ENCODE results near the gene HIC1. TPM values are rescaled to one million over a fixed set of nuclear protein-coding genes. Genes with fewer than 3 reads are reported as not detected.

HIC1 gene
- total RNA-seq, 1 donor = 18.5 TPM

- H4K20me1 ChIP-seq (ENCODE audit: insufficient read depth, low read length) = no peaks in the 10 kb centered on the region
- TF ChIP-seq CTCF (IDR thresholded peaks at IDR 0.05; ENCODE audit: extremely low read depth, low read depth, low read length) = no peak
- peak; percentile 85 for DNase-seq (ENCODE audit: insufficient read length, low spot score, missing footprints)
- peaks cover 56% of the 10 kb centered on the region for H3K36me3 ChIP-seq (ENCODE audit: insufficient read depth, low read length)
- no peak overlapping the region for H3K4me3 ChIP-seq (ENCODE audit: insufficient read depth, low read length)
- H3K27me3 ChIP-seq (ENCODE audit: insufficient read depth, low read length) = no peaks in the 10 kb centered on the region
- no peak overlapping the region for H2AFZ ChIP-seq (ENCODE audit: low read length)
- H3K4me2 ChIP-seq (ENCODE audit: insufficient read depth, low read length) = no peak overlapping the region
- H3K9me3 ChIP-seq (ENCODE audit: low read depth, low read length) = no peaks in the 10 kb centered on the region
- H3K79me2 ChIP-seq (ENCODE audit: insufficient read depth, low read length) = peaks cover 25% of the 10 kb centered on the region
- H3K27ac ChIP-seq (ENCODE audit: low read depth, low read length) = peak overlapping the region; percentile 97
- peaks cover 39% of the 10 kb centered on the region for H3K4me1 ChIP-seq (ENCODE audit: insufficient read depth, low read length)
These were observed 6.0 kb downstream of the HIC1 start for GRCh38 chr17:2060681-2061440.

GRCh38 chr17:2061441-2061958 is 6.6 kb downstream of the HIC1 start:
- no peaks in the 10 kb centered on the region for H3K9me3 ChIP-seq (ENCODE audit: low read depth, low read length)
- peaks cover 58% of the 10 kb centered on the region for H3K36me3 ChIP-seq (ENCODE audit: insufficient read depth, low read length)
- peaks cover 20% of the 10 kb centered on the region for H3K79me2 ChIP-seq (ENCODE audit: insufficient read depth, low read length)
- TF ChIP-seq CTCF (IDR thresholded peaks at IDR 0.05; ENCODE audit: extremely low read depth, low read depth, low read length) = no peak
- no peak overlapping the region for H2AFZ ChIP-seq (ENCODE audit: low read length)
- peak overlapping the region; percentile 97 for H3K27ac ChIP-seq (ENCODE audit: low read depth, low read length)
- H4K20me1 ChIP-seq (ENCODE audit: insufficient read depth, low read length) = no peaks in the 10 kb centered on the region
- H3K27me3 ChIP-seq (ENCODE audit: insufficient read depth, low read length) = no peaks in the 10 kb centered on the region
- H3K4me3 ChIP-seq (ENCODE audit: insufficient read depth, low read length) = no peak overlapping the region
- H3K4me1 ChIP-seq (ENCODE audit: insufficient read depth, low read length) = peaks cover 45% of the 10 kb centered on the region
- peak; percentile 78 for DNase-seq (ENCODE audit: insufficient read length, low spot score, missing footprints)
- no peak overlapping the region for H3K4me2 ChIP-seq (ENCODE audit: insufficient read depth, low read length)

DNA sequence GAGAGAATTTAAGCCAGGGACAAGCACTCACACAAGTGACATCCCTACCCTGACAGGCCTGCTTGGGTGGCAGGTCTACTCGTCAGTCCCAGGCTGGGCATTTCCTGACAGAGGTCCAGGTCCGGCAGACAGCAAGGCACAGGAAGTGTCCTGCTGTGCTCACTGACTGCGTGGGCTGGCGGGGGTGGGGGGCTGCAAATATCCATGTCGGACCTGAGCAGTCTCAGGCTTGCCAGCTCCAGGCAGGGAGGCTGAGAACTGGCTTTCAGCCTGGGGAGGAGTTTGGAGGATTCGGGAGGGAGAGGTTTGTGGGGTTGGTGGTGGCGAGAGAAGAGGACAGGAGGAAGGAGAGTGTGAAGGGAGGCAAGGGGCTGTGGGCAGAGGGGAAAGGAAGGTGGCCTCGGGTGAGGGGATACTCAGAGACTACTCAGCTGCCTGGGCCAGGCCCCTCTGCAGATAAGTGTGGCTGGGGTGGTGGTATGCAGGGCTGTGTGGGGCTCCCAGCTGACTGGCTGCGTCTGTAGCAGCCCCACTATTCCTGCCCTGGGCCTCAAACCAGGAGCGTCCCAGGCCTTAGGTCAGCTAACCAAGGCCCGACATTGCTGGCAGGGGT is 7.8 kb downstream of the HIC1 start:
- peak; percentile 91 for DNase-seq (ENCODE audit: insufficient read length, low spot score, missing footprints)
- no peak for TF ChIP-seq CTCF (IDR thresholded peaks at IDR 0.05; ENCODE audit: extremely low read depth, low read depth, low read length)
- Histone ChIP-seq H3K36me3 (ENCODE audit: insufficient read depth, low read length) (peaks cover 55% of the 10 kb centered on the region), H3K27ac (ENCODE audit: low read depth, low read length) (peak overlapping the region; percentile 97), H4K20me1 (ENCODE audit: insufficient read depth, low read length) (no peaks in the 10 kb centered on the region), H3K79me2 (ENCODE audit: insufficient read depth, low read length) (peaks cover 17% of the 10 kb centered on the region), H2AFZ (ENCODE audit: low read length) (no peak overlapping the region), H3K4me1 (ENCODE audit: insufficient read depth, low read length) (peaks cover 57% of the 10 kb centered on the region), H3K4me2 (ENCODE audit: insufficient read depth, low read length) (peak overlapping the region; percentile 2), H3K4me3 (ENCODE audit: insufficient read depth, low read length) (no peak overlapping the region), H3K27me3 (ENCODE audit: insufficient read depth, low read length) (no peaks in the 10 kb centered on the region), H3K9me3 (ENCODE audit: low read depth, low read length) (no peaks in the 10 kb centered on the region)
